Activated CD4-positive, alpha-beta T cell treated with anti-CD3 and anti-CD28 coated beads, Interleukin-2, Interleukin-4, amounts not matched to agents 100 ng/mL and 50 ng/mL, durations not matched to agents 16 hours and 8 hours (primary cell): ENCODE data around the gene HEATR9.
A peak's percentile ranks its signal among the peaks of the same experiment; 100 is the strongest.

ENCODE experiments used
- DNase-seq: peaks from one replicate; pipeline ENCODE4 v3.0.0-alpha.2; 2020; ENCODE audit warnings: low spot score

Gene HEATR9

GRCh38 chr17:35808962-35809854 lies 59.5 kb downstream of the HEATR9 start, which contains the start of gene TAF15:
Gene TAF15 (plus strand): TSS chr17:35809484. CDS start chr17:35809570, 86 bp downstream.
- peak; percentile 98 for DNase-seq

GRCh38 chr17:35808240-35808961 lies 60.3 kb downstream of the HEATR9 start:
- DNase-seq, result no peak

- DNase-seq, result no peak
Observed at GRCh38 chr17:35807371-35808144, 61.1 kb downstream of the HEATR9 start.
